Measurements from ENCODE around the gene PXYLP1. TPM values are rescaled to one million over a fixed set of nuclear protein-coding genes. Genes with fewer than 3 reads are reported as not detected.

PXYLP1 gene
- total RNA-seq, 2 donors from 2014 or later = 7.5 to 14.5 TPM

- H3K27ac ChIP-seq = no peak overlapping the region
- H3K4me1 ChIP-seq = peaks cover 0 to 45% of the 10 kb centered on the region in 2 donors
- H3K9me3 ChIP-seq = no peaks in the 10 kb centered on the region
These were observed 4.7 kb downstream of the PXYLP1 start for GRCh38 chr3:141236361-141236760.

GRCh38 chr3:141237701-141238521, 6.3 kb downstream of the PXYLP1 start:
- Histone ChIP-seq H3K27ac (peak overlapping the region; percentile 79 to 92), H3K4me3 (no peak overlapping the region), H3K9me3 (no peaks in the 10 kb centered on the region), H3K27me3 (no peaks in the 10 kb centered on the region), H3K4me1 (peaks cover 0 to 51% of the 10 kb centered on the region in 2 donors), H3K36me3 (no peaks in the 10 kb centered on the region)
- TF ChIP-seq CTCF (IDR thresholded peaks at IDR 0.05) = no peak
- DNase-seq (ENCODE audit: low spot score) = no peak

More at GRCh38 chr3:141236361-141236760, 4.7 kb downstream of the PXYLP1 start:
- TF ChIP-seq CTCF (IDR thresholded peaks at IDR 0.05) = no peak
- DNase-seq (ENCODE audit: low spot score) = no peak
- Histone ChIP-seq H3K4me3 (no peak overlapping the region), H3K27me3 (no peaks in the 10 kb centered on the region), H3K36me3 (no peaks in the 10 kb centered on the region)

GRCh38 chr3:141239511-141240281, 8.1 kb downstream of the PXYLP1 start:
- TF ChIP-seq CTCF (IDR thresholded peaks at IDR 0.05) = no peak
- no peak overlapping the region for H3K4me3 ChIP-seq
- peaks cover 0 to 56% of the 10 kb centered on the region in 2 donors for H3K4me1 ChIP-seq
- H3K27me3 ChIP-seq = no peaks in the 10 kb centered on the region
- no peaks in the 10 kb centered on the region for H3K36me3 ChIP-seq
- no peak for DNase-seq (ENCODE audit: low spot score)
- H3K9me3 ChIP-seq = no peaks in the 10 kb centered on the region
- peak overlapping the region; percentile 79 to 92 for H3K27ac ChIP-seq

- H3K27me3 ChIP-seq = no peaks in the 10 kb centered on the region
- DNase-seq (ENCODE audit: low spot score) = no peak
- no peaks in the 10 kb centered on the region for H3K36me3 ChIP-seq
- no peak overlapping the region for H3K4me3 ChIP-seq
- H3K9me3 ChIP-seq = no peaks in the 10 kb centered on the region
- peaks cover 0 to 56% of the 10 kb centered on the region in 2 donors for H3K4me1 ChIP-seq
- peak overlapping the region; percentile 79 to 92 for H3K27ac ChIP-seq
- no peak for TF ChIP-seq CTCF (IDR thresholded peaks at IDR 0.05)
These were observed 8.7 kb downstream of the PXYLP1 start for GRCh38 chr3:141240286-141240685.

- TF ChIP-seq CTCF (IDR thresholded peaks at IDR 0.05) = no peak
- DNase-seq (ENCODE audit: low spot score) = no peak
- Histone ChIP-seq H3K27me3 (no peaks in the 10 kb centered on the region), H3K4me3 (no peak overlapping the region), H3K9me3 (no peaks in the 10 kb centered on the region), H3K36me3 (no peaks in the 10 kb centered on the region), H3K4me1 (peaks cover 0 to 61% of the 10 kb centered on the region in 2 donors), H3K27ac (peak overlapping the region; percentile 79 to 92)
These were observed 9.3 kb downstream of the PXYLP1 start for GRCh38 chr3:141240687-141241615.
